GM19467 (cell line): ENCODE results near the gene CHKA.
"Not testable (repeated sequence)": the region's sequence is repeated elsewhere in the genome, so short reads cannot be mapped to it uniquely, and the experiment has no call there.

Experiments used
- ATAC-seq: cut with Tn5 transposase; IDR thresholded peaks from one replicate; pipeline ENCODE4 v1.9.1; 2021; ENCODE audit warnings: mild to moderate bottlenecking, moderate library complexity; ENCODE audit not compliant: unreplicated experiment

CHKA gene

DNA sequence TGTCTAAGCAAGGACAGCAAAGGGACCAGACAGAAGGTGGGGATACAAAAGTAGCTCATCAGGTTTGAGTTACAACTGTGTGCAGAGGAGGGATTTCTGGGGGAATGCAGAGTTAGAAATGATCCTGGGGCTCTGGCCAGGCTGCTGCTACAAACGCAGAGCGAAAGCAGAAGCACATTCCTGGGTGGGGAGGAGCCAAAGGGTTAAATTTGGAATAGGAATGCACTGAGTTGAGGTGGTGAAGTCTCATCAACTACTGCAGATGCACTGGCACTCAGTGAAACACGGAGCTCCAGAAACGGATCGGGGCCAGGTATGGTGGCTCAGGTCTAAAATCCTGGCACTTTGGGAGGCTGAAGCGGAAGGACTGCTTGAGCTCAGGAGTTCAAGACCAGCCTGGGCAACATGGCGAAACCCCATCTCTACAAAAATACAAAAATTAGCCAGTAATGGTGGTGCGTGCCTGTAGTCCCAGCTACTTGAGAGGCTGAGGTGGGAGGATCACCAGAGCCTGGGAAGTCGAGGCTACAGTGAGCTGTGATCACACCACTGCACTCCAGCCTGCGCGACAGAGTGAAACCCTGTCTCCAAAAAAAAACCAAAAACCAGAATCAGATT is 3.2 kb downstream of the CHKA start:
- no peak for ATAC-seq

DNA sequence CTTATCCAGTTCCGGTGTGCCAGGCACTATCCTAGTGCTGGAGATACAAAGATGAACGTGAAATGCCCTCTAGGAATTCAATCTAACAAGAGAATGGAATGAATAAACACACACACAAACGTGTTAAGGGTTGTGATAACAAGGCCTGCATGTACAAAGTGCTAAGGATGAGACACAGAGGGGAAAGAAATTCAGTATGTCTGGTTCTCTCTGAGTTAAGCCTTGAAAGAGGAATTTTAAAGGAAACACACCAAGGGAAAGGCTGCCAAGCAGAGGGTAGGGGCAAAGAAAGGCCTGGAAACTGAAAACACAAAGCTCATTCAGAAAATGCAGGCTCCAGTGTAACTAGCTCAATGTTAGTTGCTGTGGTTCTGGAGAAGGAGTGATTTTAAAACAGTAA is 4.2 kb downstream of the CHKA start:
- no peak for ATAC-seq

GRCh38 chr11:68116126-68116525 is 5.1 kb downstream of the CHKA start:
- ATAC-seq: no peak

DNA sequence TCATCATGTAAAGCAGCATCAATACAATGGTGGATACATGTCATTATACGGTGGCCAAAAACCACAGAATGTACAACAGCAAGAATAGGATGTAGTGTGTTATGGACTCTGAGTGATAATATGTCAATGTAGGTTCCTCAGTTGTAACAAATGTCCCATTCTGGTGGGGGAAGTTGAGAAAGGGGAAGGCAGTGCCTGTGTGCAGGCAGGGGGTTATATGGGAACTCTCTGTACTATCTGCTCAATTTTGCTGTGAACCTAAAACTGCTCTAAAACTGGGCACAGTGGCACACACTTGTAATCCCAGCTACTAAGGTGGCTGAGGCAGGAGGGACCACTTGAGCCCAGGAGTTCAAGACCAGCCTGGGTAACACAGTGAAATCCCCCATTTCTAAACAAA is 5.9 kb downstream of the CHKA start:
- no peak for ATAC-seq

DNA sequence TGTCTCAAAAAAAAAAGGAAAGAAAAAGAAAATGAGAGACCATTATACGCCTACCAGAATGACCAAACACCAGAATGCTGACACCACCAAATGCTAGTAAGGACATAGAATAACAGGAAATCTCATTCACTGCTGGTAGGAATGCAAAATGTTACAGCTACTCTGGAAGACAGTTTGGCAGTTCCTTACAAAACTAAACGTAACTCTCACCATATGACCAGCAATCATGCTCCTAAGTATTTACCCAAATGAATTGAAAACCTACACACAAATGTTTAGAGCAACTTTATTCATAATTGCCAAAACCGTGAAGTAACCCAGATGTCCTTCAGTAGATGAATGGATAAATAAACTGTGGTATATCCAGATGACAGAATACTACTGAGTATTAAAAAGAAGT is 7.2 kb downstream of the CHKA start:
- ATAC-seq: no peak

DNA sequence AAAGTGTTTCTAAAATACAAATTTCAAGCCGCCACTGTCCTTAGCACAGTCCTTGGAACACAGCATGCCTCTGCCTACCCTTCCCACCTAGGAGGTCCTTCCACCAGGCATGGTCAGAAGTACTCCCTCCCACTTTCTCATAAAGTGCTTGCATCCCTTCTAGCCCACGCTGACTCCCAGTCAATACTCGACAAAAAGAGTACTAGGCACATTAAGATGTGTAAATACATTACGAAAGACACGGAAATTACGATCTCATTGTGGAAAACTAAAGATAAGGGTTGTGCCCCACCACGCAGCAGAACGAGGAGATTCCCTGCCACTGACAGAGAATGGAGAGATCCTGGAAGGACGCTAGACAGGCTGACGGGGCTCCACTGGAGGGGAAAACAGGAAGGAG is 13.5 kb downstream of the CHKA start:
- no peak for ATAC-seq

DNA sequence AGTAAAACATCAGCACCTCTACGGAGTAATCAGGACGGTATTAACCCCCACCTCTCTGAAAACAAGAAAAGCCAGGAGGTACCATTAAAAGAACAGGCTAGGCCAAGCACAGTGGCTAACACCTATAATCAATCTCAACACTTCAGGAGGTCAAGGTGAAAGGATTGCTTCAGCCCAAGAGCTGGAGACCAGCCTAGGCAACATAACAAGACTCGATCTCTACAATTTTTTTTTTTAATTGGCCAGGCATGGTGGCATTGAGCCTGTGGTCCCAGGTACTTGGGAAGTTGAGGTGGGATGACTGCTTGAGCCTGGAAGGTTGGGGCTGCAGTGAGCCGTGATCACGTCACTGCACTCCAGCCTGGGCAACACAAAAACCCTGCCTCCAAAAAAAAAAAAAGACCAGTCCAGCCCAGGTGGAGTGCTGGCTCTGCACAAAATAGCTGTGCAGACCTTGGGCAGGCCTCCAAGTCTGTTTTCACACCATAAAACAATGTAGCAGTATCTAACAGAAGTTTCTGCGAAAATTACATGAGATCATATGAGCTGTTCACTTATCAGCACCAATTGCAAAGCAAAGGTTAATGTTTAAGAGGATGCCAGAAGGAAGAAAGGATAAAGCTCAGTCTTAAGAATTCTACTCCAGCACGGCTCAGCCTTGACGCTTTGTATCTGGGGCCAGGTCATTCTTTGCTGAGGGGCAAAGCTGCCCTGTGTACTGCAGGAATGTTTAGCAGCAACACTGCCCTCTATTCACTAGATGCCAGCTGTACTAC is 14.8 kb downstream of the CHKA start:
- ATAC-seq: no peak

- ATAC-seq: no peak
These were observed 21.4 kb downstream of the CHKA start for GRCh38 chr11:68099474-68100405.

DNA sequence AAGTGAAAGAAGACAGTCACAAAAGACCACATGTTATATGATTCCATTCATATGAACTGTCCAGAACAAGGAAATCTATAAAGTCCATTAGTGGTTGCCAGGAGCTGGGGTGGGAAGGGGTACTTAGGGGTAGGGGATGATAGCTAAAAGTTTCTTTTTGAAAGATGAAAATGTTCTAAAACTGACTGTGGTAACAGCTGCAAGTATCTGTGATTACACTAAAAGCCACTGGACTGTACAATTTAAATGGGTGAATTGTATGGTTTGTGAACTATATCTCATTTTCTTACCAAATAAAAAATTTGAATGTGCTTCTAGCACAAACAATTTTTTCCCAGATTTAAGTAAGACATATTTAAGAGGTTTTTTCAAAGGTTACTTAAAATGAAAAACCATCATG is 22.1 kb downstream of the CHKA start:
- no peak for ATAC-seq

GRCh38 chr11:68096962-68097361 is 24.2 kb downstream of the CHKA start:
- no peak for ATAC-seq

DNA sequence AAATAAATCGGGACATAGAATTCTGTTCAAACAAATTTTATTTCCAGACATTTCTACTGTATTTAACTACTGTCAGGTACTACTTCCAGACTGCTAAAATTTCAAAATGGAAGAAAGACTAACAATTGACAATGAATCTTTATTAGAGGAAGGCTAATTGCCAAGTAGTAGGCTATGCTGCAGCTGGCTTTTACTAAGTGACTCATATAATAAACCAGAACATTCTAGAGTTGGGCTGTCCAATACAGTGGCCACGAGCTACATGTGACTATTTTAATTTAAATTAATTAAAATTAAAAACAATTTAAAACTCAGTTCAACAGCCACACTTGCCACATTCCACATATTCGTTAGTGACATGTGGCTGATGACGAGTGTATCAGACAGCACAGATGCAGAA is 27.6 kb downstream of the CHKA start:
- ATAC-seq: no peak

DNA sequence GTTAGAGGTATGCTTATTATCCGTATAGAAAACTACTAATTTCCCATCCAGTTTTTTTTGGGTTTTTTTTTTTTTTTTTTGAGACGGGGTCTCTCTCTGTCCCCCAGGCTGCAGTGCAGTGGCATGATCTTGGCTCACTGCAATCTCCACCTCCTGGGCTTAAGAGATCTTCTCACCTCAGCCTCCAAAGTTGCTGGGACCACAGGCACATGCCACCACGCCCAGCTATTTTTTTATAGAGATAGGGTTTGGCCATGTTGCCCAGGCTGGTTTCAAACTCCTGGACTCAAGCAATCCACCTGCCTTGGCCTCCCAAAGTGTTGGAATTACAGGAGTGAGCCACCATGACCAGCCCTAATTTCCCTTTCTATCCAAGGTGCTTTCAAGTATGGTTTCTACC is 28.2 kb downstream of the CHKA start:
- not testable (repeated sequence) for ATAC-seq

DNA sequence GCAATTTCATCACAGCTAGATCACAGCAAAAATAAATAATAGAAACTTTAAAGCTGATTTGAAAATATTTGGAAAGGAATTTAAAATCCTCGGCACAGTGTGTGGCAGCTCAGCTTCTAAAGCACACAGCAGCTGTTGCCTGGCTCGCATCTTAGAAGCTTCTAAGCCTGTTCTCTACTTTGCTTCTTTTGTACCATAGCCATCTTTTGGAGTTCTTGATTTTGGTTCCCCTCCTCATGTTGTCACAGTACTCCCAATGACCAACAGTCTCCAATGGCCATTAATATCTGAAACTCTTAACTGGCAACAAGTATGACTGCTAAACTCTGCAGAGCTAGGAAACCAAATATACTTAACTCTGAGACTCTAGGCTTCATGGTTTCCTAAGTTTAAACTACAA is 28.8 kb downstream of the CHKA start:
- ATAC-seq: no peak

DNA sequence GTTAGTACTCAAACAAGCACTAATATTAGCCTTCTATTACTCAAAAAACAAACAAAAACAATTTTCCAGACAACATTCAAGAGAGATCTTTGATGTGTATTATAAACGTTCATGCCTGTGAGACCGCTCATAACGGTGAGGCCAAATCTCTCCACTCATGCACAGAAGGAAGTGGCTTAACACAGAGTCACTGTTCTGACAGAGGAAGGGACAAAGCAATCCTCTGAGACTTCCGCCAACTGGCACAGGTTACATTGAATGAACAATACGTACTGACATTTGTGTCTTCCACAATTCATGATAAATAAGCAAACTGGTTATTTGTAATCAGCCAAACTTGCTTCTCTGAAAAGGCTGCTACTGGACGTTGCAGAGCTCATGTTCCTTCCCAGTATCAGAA is 30.5 kb downstream of the CHKA start:
- no peak for ATAC-seq

DNA sequence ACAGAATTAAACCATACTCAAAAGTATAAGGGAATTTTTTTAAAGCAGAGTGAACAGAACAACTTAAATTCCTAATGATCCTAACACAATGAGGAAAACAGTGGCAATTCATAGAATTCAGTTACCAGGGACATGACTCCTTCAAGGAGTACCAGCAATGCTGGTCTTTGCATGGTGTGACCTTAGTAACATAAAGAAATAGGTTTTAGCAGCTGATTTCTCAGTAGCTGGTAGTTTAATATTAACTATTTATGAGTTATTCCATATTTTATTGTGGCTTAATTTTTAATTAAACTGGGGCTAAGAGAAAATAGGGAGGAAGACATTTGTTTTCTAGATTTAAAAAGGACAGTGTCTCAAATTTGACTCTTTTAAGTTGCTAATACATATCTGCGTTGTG is 30.9 kb downstream of the CHKA start:
- ATAC-seq: no peak

- no peak for ATAC-seq
These were observed 31.5 kb downstream of the CHKA start for GRCh38 chr11:68089679-68090078.

DNA sequence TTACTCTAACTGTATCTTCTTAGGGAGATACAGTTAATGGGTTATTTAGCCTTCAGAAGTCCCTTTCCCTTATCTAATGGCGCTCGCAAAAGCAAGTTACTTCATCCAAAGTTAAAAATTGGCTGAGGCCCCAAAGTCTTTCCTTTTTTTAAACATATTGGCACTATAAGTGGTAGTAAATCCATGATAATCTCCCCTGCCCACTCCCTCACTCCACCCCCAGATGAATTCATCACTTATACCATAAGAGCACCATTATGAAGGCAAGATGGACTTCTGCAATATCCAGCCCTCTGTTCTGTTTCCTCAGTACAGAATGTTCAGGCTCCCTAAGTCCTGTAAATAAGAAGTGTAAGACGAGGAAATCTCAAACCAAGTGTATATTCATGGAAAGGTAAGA is 37.7 kb downstream of the CHKA start:
- no peak for ATAC-seq

DNA sequence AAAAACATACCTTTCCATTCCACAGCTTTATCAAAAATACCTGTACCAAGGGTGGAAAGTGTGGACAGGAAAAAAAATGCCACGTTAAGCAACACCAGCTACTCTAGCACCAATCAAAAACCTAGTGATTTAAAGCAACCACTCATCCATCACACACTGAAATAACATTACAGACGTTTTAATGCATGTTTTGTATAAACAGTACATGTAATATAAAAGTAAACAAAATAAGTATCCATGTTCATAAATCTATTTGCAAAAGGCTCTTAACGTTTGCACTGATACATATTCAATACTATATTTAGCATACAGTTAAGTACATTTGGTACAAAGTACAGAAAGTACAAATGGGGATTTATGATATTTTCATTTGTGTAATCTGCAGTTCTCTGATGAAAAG is 38.7 kb downstream of the CHKA start:
- ATAC-seq: no peak

GRCh38 chr11:68081691-68082090 is 39.5 kb downstream of the CHKA start:
- no peak for ATAC-seq

GRCh38 chr11:68080860-68081259 is 40.3 kb downstream of the CHKA start:
- no peak for ATAC-seq

- ATAC-seq: no peak
These were observed 43.3 kb downstream of the CHKA start for GRCh38 chr11:68077617-68078582.
